Urinary bladder (tissue), 4 donors: ENCODE data around the gene AKAP6. TPM values are rescaled to one million over a fixed set of nuclear protein-coding genes. Genes with fewer than 3 reads are reported as not detected.

ENCODE experiments used
- DNase-seq: peaks from one replicate; pipeline ENCODE4 v3.0.0-alpha.2; 2015; ENCODE audit errors: extremely low spot score
- H3K27ac ChIP-seq: one replicate; pipeline ENCODE4 v1.5.1; 2013; ENCODE audit warnings: low read depth, mild to moderate bottlenecking, moderate library complexity
- H3K36me3 ChIP-seq: one replicate; pipeline ENCODE4 v1.6.1; 2013; ENCODE audit warnings: mild to moderate bottlenecking, moderate library complexity; ENCODE audit not compliant: insufficient read depth
- H3K4me1 ChIP-seq: one replicate; pipeline ENCODE4 v1.6.1; 2013; ENCODE audit warnings: mild to moderate bottlenecking, moderate library complexity; ENCODE audit not compliant: insufficient read depth
- H3K4me3 ChIP-seq: one replicate; pipeline ENCODE4 v1.5.1; 2013; ENCODE audit warnings: low read depth, low read length
- WGBS: extraction: QIAGEN DNeasy Blood & Tissue Kit; methylation state at CpG from one replicate; pipeline ENCODE4 v1.1.7; 2013; 5-methylcytosine and 5-hydroxymethylcytosine counted together
- polyA plus RNA-seq: library from polyadenylated mRNA; stranded (reverse); fragments of 200-250 nt; gene quantifications from one replicate; pipeline ENCODE4 v1.2.3, GENCODE V29; 2013
- total RNA-seq: library from RNA; depleted of rRNA; stranded (reverse); fragments of >200 nt; gene quantifications from one replicate; pipeline ENCODE4 v1.2.3, GENCODE V29; 2014
- donor health status: healthy with polysubstance abuse.
- donor health status: healthy.

Gene AKAP6
- total and polyA plus RNA-seq, 2 donors: 7.3 to 43.0 TPM

DNA sequence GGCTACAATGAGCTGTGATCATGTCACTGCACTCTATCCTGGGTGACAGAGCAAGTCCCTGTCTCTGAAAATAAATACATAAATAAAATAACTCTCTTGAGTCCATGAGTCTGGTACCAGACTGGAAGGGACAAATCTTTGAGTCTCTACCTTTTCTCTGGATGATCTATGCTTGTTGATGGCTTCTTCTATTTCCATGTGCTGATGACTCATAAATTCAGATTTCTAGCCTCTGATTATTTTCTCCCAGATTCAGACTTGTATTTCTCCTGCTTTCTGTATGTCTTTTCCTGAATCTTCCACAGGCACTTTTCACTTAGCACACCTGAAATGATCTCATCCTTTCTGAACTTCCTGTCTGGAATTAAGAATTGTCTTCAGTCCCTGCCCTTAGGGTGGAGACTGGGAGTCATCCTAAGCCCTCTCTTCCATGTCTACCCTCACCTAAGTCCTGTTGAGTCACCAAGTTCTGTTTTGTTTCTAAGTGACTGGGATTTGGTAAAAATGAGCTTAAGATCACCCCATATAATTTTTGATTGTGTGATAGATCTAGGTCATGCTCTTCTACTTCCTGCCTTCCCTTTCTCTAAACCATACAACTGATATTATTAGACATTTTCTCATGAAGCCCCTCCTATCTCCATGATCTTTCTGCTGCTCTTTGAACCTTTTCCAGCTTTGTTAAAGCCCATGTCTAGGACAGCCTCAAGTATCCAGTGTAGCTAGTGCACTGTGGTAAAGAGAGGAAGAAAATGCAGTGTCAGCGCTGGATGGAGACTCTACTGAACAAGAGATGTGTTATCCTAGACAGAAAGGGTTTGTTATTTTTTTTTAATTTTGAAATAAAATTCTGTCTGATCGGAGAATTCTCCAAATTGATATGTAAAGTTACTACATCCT is 13.1 kb downstream of the AKAP6 start:
- 94% methylated on average over 2 of the region's 2 CpGs for WGBS
- no peaks in the 10 kb centered on the region for H3K36me3 ChIP-seq

DNA sequence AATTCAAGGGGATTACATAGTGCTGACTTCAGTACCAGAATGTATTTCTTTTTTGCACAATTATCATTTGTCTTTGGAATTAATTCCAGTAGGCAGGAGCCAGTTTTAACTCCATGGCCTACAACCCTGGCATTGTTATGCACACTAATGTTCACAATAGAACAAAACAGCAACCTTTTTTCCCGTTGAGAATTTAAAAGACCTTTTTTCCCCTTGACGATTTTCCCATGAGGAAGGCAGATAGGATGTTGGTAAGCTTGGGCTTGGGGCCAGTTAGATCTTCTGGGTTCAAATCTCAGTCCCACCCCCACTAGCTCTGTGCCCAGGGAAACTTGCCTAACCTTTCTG is 13.7 kb downstream of the AKAP6 start:
- Histone ChIP-seq H3K4me1 (no peaks in the 10 kb centered on the region), H3K27ac (no peak overlapping the region), H3K4me3 (no peak overlapping the region), H3K36me3 (no peaks in the 10 kb centered on the region)
- 52% methylated on average over 2 of the region's 2 CpGs for WGBS
- DNase-seq: no peak

More for the DNA sequence above, 13.1 kb downstream of the AKAP6 start:
- H3K4me1 ChIP-seq: no peaks in the 10 kb centered on the region
- H3K4me3 ChIP-seq: no peak overlapping the region
- no peak for DNase-seq
- no peak overlapping the region for H3K27ac ChIP-seq

DNA sequence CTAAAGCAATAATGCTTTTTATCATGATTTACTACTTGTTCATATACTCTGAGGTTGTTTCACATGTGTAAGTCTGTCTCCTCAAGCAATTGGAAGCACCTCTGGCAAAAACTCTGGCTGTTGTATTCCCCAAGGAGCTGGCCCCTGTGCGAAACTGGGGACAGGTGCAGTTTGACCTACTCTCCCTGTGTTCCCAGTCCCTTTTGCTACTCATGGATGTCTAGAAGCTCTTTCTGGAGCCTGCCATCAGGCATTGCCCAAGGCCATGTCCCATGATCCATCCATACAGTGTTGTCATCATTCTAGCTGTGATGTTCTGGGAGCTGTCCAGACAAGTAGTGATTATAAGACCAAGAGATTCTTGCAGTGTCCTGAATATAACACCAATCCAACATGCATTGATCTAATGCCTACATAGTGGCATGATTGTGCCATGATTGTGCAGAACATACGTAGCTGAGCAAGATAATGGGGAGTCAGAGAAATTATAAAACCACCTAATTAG is 14.9 kb downstream of the AKAP6 start:
- Histone ChIP-seq H3K36me3 (no peaks in the 10 kb centered on the region), H3K4me1 (no peaks in the 10 kb centered on the region), H3K27ac (no peak overlapping the region), H3K4me3 (no peak overlapping the region)
- DNase-seq: no peak
- WGBS: 93% methylated on average over 2 of the region's 2 CpGs

DNA sequence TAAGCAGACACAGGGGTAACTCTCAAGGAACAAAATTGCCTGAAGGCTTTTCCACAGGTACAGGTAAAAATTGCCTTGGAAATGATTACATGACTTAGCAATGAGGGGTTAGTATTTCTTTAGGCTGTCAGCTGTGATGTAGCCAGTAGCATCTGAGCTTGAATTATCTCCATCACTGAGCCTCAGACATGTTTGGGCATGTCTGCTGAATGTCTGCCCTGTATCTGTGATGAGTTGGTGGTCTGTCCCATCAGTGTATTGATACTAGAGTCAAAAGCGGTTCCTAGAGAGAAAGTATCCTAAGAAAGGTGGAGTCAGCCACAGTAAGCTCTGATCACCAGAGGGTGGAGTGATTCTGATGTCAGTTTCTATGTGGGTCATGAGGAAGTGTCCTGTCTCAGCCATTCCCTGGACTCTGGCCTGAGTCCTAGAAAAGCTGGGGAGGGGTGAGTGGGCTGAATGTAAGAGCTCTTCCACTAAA is 16.3 kb downstream of the AKAP6 start:
- Histone ChIP-seq H3K36me3 (no peaks in the 10 kb centered on the region), H3K27ac (no peak overlapping the region), H3K4me1 (no peaks in the 10 kb centered on the region), H3K4me3 (no peak overlapping the region)
- WGBS: 83% methylated on average over 1 of the region's 1 CpG
- DNase-seq: no peak

DNA sequence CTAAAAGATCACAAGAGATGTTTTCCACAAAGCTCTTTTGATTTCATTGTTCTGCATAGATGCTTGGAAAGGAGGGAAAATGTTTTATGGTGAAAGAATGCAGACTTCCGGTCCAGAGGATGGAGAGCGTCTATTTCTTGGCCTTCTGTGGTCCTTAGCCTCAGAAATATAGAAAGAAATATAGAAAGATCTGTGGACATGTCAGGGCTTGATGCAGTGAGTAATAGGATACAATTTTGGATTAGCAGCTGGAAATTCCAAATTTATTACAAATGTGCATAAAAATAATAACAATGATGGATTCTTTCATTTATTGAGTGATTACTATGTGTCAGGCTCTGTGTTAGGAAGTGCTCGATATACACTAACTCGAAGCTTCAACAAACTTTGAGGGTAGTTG is 20.2 kb downstream of the AKAP6 start:
- Histone ChIP-seq H3K27ac (no peak overlapping the region), H3K36me3 (no peaks in the 10 kb centered on the region), H3K4me1 (no peaks in the 10 kb centered on the region), H3K4me3 (no peak overlapping the region)
- 88% methylated on average over 4 of the region's 4 CpGs for WGBS
- DNase-seq: no peak

DNA sequence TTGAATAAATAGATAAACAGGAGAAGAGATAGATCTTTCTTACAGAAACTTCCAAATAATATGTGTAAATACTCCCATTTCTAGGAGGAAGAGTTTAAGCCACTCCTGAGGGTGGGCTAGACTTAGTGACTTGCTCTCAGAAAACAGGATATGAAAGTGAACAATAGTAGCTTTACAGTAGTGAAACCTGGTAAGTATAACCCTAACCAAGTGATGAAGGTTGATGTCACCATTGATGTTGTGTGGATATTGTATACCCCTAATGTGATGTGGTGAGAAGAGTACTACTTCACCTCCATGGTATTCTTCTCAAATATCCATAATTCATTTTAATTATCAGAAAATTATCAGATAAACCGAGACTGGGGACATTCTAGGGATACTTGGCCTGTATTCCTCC is 20.9 kb downstream of the AKAP6 start:
- WGBS: 47% methylated on average over 1 of the region's 1 CpG

DNA sequence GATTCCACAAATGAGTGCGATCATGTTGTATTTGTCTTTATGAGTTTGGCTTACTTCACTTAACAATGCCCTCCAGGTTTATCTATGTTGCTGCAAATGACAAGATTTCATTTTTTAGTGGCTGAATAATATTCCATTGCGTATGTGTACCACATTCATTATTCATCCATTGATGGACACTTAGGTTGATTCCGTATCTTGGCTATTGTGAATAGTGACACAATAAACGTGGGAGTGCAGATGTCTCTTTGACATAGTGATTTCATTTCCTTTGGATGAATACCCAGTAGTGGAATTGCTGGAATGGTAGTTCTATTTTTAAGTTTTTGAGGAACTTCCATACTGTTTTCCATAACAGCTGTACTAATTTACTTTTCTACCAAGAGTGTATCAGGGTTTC is 23.5 kb downstream of the AKAP6 start:
- Histone ChIP-seq H3K4me1 (no peaks in the 10 kb centered on the region), H3K27ac (no peak overlapping the region), H3K4me3 (no peak overlapping the region), H3K36me3 (no peaks in the 10 kb centered on the region)
- 82% methylated on average over 4 of the region's 4 CpGs for WGBS
- no peak for DNase-seq

More for the DNA sequence above, 20.9 kb downstream of the AKAP6 start:
- no peak for DNase-seq
- Histone ChIP-seq H3K4me3 (no peak overlapping the region), H3K36me3 (no peaks in the 10 kb centered on the region), H3K4me1 (no peaks in the 10 kb centered on the region), H3K27ac (no peak overlapping the region)

DNA sequence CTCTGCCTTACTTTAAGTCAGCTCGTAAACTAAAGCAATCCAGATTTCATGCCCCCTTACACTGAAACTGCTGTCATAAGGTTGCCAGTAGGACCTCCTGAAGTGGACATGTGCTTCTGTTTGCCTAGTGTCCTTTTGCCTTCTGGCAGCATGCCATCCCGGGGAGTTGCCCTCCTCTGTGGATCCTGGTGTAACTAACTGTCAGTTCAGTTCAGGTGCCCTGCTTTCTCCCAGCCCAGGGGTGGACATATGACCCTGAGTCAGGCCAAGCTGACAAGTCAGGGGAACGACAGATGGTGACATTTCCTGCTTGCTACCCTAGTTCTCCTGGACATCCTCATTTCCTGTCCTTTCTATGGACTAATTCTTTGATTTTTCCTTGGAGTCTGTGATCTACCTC is 25.6 kb downstream of the AKAP6 start:
- WGBS: 68% methylated on average over 3 of the region's 3 CpGs
- Histone ChIP-seq H3K4me3 (no peak overlapping the region), H3K36me3 (no peaks in the 10 kb centered on the region), H3K27ac (no peak overlapping the region), H3K4me1 (no peaks in the 10 kb centered on the region)
- DNase-seq: no peak

DNA sequence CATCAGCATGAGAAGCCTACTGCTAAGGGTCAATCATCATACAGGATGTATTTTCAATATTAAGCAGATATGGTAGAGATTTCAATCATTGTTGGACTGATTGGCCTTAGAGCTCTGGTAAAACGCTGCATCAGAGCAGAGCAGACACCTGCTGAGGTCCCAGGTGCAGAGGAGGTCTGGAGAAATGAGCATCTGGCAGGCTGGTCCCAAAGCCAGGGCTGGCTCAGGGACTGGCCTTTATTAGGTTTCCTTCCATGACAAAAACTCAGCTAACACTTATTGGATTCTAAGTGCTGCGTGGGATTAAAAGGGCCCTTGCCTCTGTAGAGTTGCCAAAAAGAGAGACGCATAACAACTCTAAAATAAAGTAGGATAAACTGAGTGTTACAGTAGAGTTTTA is 29.7 kb downstream of the AKAP6 start:
- no peaks in the 10 kb centered on the region for H3K4me1 ChIP-seq
- DNase-seq: no peak
- no peak overlapping the region for H3K27ac ChIP-seq
- H3K4me3 ChIP-seq: no peak overlapping the region
- H3K36me3 ChIP-seq: no peaks in the 10 kb centered on the region
- WGBS: 76% methylated on average over 3 of the region's 3 CpGs

DNA sequence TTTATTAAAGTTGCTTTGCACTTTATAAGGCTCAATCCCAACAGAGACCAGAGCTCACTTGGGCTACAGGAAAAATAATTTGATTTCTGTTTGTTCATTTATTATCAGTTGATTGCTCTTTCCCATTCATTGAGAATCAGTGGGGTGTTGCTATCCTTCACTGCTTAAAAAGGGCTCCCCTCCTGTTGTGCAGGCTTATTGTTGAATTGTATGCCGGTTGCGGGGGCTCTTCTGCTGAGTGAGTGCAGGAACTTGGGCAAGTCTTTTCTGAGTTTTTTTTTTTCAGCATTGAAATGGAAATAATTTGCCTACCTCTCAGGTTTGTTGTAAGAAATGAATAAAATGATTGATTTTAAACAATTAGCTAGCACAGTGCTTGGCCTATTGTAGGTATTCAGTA is 32.6 kb downstream of the AKAP6 start:
- Histone ChIP-seq H3K4me3 (no peak overlapping the region), H3K36me3 (no peaks in the 10 kb centered on the region), H3K27ac (no peak overlapping the region), H3K4me1 (no peaks in the 10 kb centered on the region)
- 96% methylated on average over 2 of the region's 2 CpGs for WGBS
- DNase-seq: no peak

DNA sequence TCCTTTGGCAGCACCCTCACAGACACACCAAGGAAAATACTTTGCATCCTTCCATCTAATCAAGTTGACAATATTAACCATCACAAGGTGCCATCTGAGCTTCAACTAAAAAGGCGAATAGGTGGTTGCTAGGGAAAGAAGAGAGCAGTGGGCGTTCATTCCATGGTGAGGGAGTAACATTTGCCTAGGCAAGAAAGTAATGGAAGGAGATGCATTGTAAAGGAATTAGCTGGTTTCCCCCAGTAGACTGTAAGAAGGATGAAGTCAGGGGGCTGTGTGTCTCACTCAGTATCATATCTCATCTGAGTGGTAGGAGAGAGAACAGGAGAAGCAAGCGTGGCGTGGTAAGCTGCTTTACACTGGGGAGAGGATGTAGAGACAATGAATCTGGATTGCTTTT is 34.7 kb downstream of the AKAP6 start:
- Histone ChIP-seq H3K27ac (no peak overlapping the region), H3K36me3 (no peaks in the 10 kb centered on the region), H3K4me1 (no peaks in the 10 kb centered on the region), H3K4me3 (no peak overlapping the region)
- DNase-seq: no peak
- WGBS: 96% methylated on average over 4 of the region's 4 CpGs

DNA sequence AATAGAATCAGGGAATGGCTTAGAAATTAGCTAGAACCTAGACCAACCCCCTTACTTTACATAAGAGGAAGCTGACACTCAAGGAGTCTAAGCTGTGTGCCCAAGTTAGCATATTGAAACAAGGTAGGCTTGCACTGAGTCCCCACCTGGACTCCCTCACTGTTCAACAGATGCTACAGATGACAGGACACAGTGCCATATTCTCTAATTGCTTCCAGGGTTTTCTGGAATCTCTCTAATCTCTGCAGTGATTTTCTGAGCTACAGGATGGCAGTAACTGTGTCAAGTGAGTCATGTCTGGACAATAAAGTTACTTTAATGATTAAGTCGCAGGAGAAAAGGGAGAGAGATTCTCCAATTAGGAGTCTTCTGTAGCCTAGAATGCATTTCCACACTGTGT is 35.8 kb downstream of the AKAP6 start:
- Histone ChIP-seq H3K4me1 (no peaks in the 10 kb centered on the region), H3K4me3 (no peak overlapping the region), H3K36me3 (no peaks in the 10 kb centered on the region), H3K27ac (no peak overlapping the region)
- no peak for DNase-seq
- WGBS: 83% methylated on average over 1 of the region's 1 CpG

DNA sequence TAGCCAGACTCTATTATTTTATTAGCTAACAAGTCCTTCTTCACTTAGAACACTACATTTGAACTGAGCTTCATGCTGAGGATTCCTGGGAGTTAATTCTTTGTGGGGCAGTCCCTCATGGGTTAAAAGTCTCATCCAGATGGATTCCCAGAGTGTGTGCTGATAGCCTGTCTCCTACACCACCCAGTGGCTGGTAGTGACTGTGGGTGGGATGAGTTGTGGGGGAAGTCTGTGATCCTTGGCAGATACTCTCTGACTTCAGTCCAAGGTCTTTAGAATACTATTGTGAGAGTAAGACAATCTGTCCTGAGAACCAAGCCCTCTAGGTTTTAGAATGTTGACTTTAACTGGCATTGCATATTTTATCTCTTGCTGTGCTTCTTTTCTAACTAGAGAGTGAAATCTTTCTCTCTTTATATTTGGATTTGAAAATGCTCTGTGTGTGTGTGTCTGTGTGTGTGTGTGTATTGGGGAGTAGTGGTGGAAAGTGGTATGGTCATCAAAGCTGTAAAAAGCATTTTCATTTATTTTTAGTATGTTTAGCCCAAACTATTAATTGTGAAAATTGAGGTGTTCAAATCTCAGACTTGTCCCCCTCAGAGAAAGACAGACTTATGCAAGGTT is 37.3 kb downstream of the AKAP6 start:
- DNase-seq: no peak
- H3K36me3 ChIP-seq: no peaks in the 10 kb centered on the region
- H3K4me1 ChIP-seq: no peaks in the 10 kb centered on the region
- H3K4me3 ChIP-seq: no peak overlapping the region
- no peak overlapping the region for H3K27ac ChIP-seq

DNA sequence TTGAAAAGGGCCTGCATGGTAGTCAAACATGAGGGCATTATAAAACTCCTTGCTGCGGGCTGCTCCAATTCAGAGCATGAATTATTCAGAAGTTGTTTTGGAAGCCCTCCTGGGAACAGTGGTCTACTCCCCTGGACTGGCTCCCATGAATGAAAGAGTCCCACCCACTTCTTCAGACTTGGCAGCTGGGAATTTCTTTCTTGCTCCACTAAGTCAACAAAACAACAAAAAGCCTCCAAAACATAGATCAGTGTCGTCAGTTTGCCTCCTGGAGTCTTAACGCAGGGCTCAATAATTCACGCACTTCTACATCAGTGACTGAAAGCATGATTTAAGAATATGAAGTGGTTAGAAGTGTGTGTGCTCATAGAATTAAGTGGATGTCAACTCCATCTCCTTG is 37.9 kb downstream of the AKAP6 start:
- 66% methylated on average over 4 of the region's 4 CpGs for WGBS
- Histone ChIP-seq H3K4me1 (no peaks in the 10 kb centered on the region), H3K27ac (no peak overlapping the region), H3K4me3 (no peak overlapping the region), H3K36me3 (no peaks in the 10 kb centered on the region)
- DNase-seq: no peak
